IMR-90 (cell line): Measurements from ENCODE around the gene KLHL30. TPM values are rescaled to one million over a fixed set of nuclear protein-coding genes. Genes with fewer than 3 reads are reported as not detected.

ENCODE experiments used
- ATAC-seq: fragments of 200-7000 bp; cut with Tn5 transposase; 2 replicates; pipeline ENCODE4 v1.9.1; 2020; ENCODE audit warnings: low read depth, mild to moderate bottlenecking, moderate library complexity
- BruUV-seq: library from RNA; stranded (reverse); fragments of 400-500 nt; replicated peaks from 2 replicates; lab custom pipeline; 2021; lab: Mats Ljungman, UMichigan
- CTCF ChIA-PET: fragments of 300-600 bp; formaldehyde crosslinking; extraction: SDS; loops from one replicate; lab custom pipeline; 2021; ENCODE audit warnings: antibody characterized with exemption; lab: Yijun Ruan, JAX
- POLR2A ChIA-PET: fragments of 300-600 bp; sonication (Branson Sonifier 250); formaldehyde crosslinking; loops from one replicate; lab custom pipeline; 2022; ENCODE audit warnings: antibody characterized with exemption; ENCODE audit not compliant: unreplicated experiment; lab: Charles Lee
- DNase-seq: peaks from one replicate; pipeline ENCODE4 v3.0.0; 2013
- H2AFZ ChIP-seq: replicated peaks from 2 replicates; pipeline ENCODE3; 2013; ENCODE audit warnings: low read length, mild to moderate bottlenecking; ENCODE audit not compliant: poor library complexity
- H2AK5ac ChIP-seq: 2 replicates; pipeline ENCODE4 v1.6.1; 2013; ENCODE audit warnings: low read depth, low read length, inconsistent platforms
- H2AK9ac ChIP-seq: replicated peaks from 2 replicates; pipeline ENCODE3; 2013; ENCODE audit warnings: mild to moderate bottlenecking, low read depth, low read length, moderate library complexity; ENCODE audit not compliant: poor library complexity
- H2BK120ac ChIP-seq: 2 replicates; pipeline ENCODE4 v1.6.1; 2013; ENCODE audit warnings: low read depth, low read length, inconsistent platforms
- H2BK15ac ChIP-seq: 3 replicates; pipeline ENCODE4 v1.6.1; 2013; ENCODE audit warnings: low read depth, low read length, inconsistent platforms
- H2BK20ac ChIP-seq: 2 replicates; pipeline ENCODE4 v1.6.1; 2013; ENCODE audit warnings: low read depth, mild to moderate bottlenecking, inconsistent platforms, low read length, moderate library complexity
- H2BK5ac ChIP-seq: 2 replicates; pipeline ENCODE4 v1.6.1; 2013; ENCODE audit warnings: mild to moderate bottlenecking, low read depth, low read length, inconsistent platforms; ENCODE audit not compliant: poor library complexity, severe bottlenecking
- H3K14ac ChIP-seq: replicated peaks from 2 replicates; pipeline ENCODE4 v1.6.1; 2013; ENCODE audit warnings: low read depth, low read length, inconsistent platforms
- H3K18ac ChIP-seq: 2 replicates; pipeline ENCODE4 v1.6.1; 2013; ENCODE audit warnings: low read depth, low read length, control low read depth
- H3K23ac ChIP-seq: 2 replicates; pipeline ENCODE4 v1.6.1; 2013; ENCODE audit warnings: low read depth, low read length, inconsistent platforms
- H3K27ac ChIP-seq: 2 replicates; pipeline ENCODE4 v1.5.1; 2013; ENCODE audit warnings: mild to moderate bottlenecking, control low read depth, low read length; ENCODE audit not compliant: insufficient read depth
- H3K27me3 ChIP-seq: 2 replicates; pipeline ENCODE4 v1.6.1; 2013; ENCODE audit warnings: low read length; ENCODE audit not compliant: control insufficient read depth, insufficient read depth
- H3K36me3 ChIP-seq: 2 replicates; pipeline ENCODE4 v1.6.1; 2013; ENCODE audit warnings: low read length, mixed read lengths; ENCODE audit not compliant: control insufficient read depth, insufficient read depth
- H3K4ac ChIP-seq: 2 replicates; pipeline ENCODE4 v1.6.1; 2013; ENCODE audit warnings: low read depth, low read length, inconsistent platforms
- H3K4me1 ChIP-seq: 2 replicates; pipeline ENCODE4 v1.6.1; 2013; ENCODE audit warnings: low read length, mixed read lengths; ENCODE audit not compliant: control insufficient read depth, insufficient read depth
- H3K4me2 ChIP-seq: 2 replicates; pipeline ENCODE4 v1.6.1; 2013; ENCODE audit warnings: low read depth, mild to moderate bottlenecking, control low read depth, low read length, moderate library complexity
- H3K4me3 ChIP-seq: 2 replicates; pipeline ENCODE4 v1.5.1; 2013; ENCODE audit warnings: low read depth, mild to moderate bottlenecking, control low read depth, low read length, moderate library complexity; ENCODE audit not compliant: insufficient read depth
- H3K56ac ChIP-seq: 2 replicates; pipeline ENCODE4 v1.6.1; 2013; ENCODE audit warnings: low read length, inconsistent platforms; ENCODE audit not compliant: insufficient read depth; ENCODE audit errors: extremely low read depth
- H3K79me1 ChIP-seq, 2 experiments: 2 replicates each; pipeline ENCODE4 v1.6.1; 2013; ENCODE audit warnings: low read length in 2 of 2, inconsistent platforms in 1 of 2, low read depth in 1 of 2
- H3K9ac ChIP-seq: 2 replicates; pipeline ENCODE4 v1.6.1; 2013; ENCODE audit warnings: low read depth, low read length, control low read depth
- H3K9me1 ChIP-seq: 2 replicates; pipeline ENCODE4 v1.6.1; 2013; ENCODE audit warnings: low read length, inconsistent platforms; ENCODE audit not compliant: insufficient read depth
- H3K9me3 ChIP-seq: 2 replicates; pipeline ENCODE4 v1.6.1; 2013; ENCODE audit warnings: low read length; ENCODE audit not compliant: control insufficient read depth, insufficient read depth
- H4K20me1 ChIP-seq: 2 replicates; pipeline ENCODE4 v1.6.1; 2013; ENCODE audit warnings: low read length, inconsistent platforms; ENCODE audit not compliant: insufficient read depth
- H4K5ac ChIP-seq: 2 replicates; pipeline ENCODE4 v1.6.1; 2013; ENCODE audit warnings: mild to moderate bottlenecking, low read depth, low read length, control low read depth
- H4K8ac ChIP-seq, 2 experiments: 2 replicates each; pipeline ENCODE4 v1.6.1; 2013; ENCODE audit warnings: low read depth in 2 of 2, low read length in 2 of 2, control low read depth in 1 of 2, inconsistent platforms in 1 of 2
- H4K91ac ChIP-seq: 2 replicates; pipeline ENCODE4 v1.6.1; 2013; ENCODE audit warnings: low read depth, low read length, inconsistent platforms; ENCODE audit not compliant: insufficient read depth
- FOS ChIP-seq: fragments of 150-350 bp; IDR thresholded peaks from 2 replicates; pipeline ENCODE4 v1.6.1; 2016; ENCODE audit warnings: low read depth, low read length
- MXI1 ChIP-seq: IDR thresholded peaks from 2 replicates; pipeline ENCODE4 v1.6.1; 2012; ENCODE audit warnings: low read depth, mild to moderate bottlenecking, low read length, moderate library complexity, borderline replicate concordance
- RAD21 ChIP-seq: IDR thresholded peaks from 2 replicates; pipeline ENCODE4 v1.6.1; 2012; ENCODE audit warnings: low read length, improper control_type of control experiment
- SMC3 ChIP-seq: fragments of 150-350 bp; IDR thresholded peaks from 2 replicates; pipeline ENCODE4 v1.6.1; 2016; ENCODE audit warnings: low read depth, mild to moderate bottlenecking, antibody characterized with exemption, low read length, moderate library complexity
- WGBS, 2 experiments: methylation state at CpG; one replicate each; pipeline versions ENCODE4 v1.1.5 to v1.1.7; 2013; ENCODE audit warnings: missing lambda C conversion rate in 2 of 2; ENCODE audit not compliant: insufficient read length in 1 of 2; ENCODE audit errors: extremely low coverage in 2 of 2; 5-methylcytosine and 5-hydroxymethylcytosine counted together
- dilution Hi-C: fragments of 300-500 bp; cut with HindIII; formaldehyde crosslinking; loops from one replicate; pipeline ENCODE4 v1.14.3; 2018; ENCODE audit warnings: low sequenced_read_pairs; ENCODE audit not compliant: unreplicated experiment
- in situ Hi-C: fragments of 300-500 bp; cut with MboI; formaldehyde crosslinking; loops from 3 replicates; pipeline ENCODE4 v1.14.3; 2019; ENCODE audit warnings: low sequenced_read_pairs, inconsistent platforms, mixed read lengths
- intact Hi-C: fragments of 100-400 bp; cut with micrococcal nuclease; formaldehyde crosslinking; loops from 2 replicates; pipeline ENCODE4 v1.10.0; 2022
- polyA plus RNA-seq, 3 experiments: library from polyadenylated mRNA; depleted of rRNA; stranded (reverse); fragments of >200 nt; gene quantifications; 2 replicates each; pipeline ENCODE4 v1.2.3, GENCODE V29; 2012; ENCODE audit warnings: low replicate concordance in 1 of 3
- total RNA-seq: library from RNA; depleted of rRNA; stranded (reverse); fragments of >200 nt; gene quantifications from 2 replicates; pipeline ENCODE4 v1.2.3, GENCODE V29; 2012
- TF ChIP-seq, protein P1 (sequence below): conservative IDR thresholded peaks from 2 replicates; pipeline ENCODE4 v1.5.1; 2012; ENCODE audit warnings: mild to moderate bottlenecking, low read depth, low read length, improper control_type of control experiment

KLHL30 gene
- total and polyA plus RNA-seq, 2 of the 4 experiments (the other 2 are of a cell fraction) = under 0.01 to 0.03 TPM

GRCh38 chr2:238120463-238121298 lies 17.8 kb upstream of the KLHL30 start:
- no peaks in the 10 kb centered on the region for H3K79me1 ChIP-seq
- no peaks in the 10 kb centered on the region for H3K9me3 ChIP-seq
- no TSS peak for BruUV-seq
- no peak overlapping the region for H2BK120ac ChIP-seq
- H2AK9ac ChIP-seq = no peak overlapping the region
- no peak overlapping the region for H4K91ac ChIP-seq
- peaks cover 33% of the 10 kb centered on the region for H3K27me3 ChIP-seq
- DNase-seq = peak; percentile 19
- peaks cover 4% of the 10 kb centered on the region; the same call in 1 of the 2 replicates for H3K4me1 ChIP-seq
- H3K56ac ChIP-seq = no peak overlapping the region
- no peak overlapping the region for H2BK5ac ChIP-seq
- in situ Hi-C loops = no loop called here
- no peak overlapping the region for H2BK20ac ChIP-seq
- H3K9ac ChIP-seq = no peak overlapping the region
- H2AK5ac ChIP-seq = no peak overlapping the region
- no peaks in the 10 kb centered on the region for H3K36me3 ChIP-seq
- no peak overlapping the region for H3K23ac ChIP-seq
- POLR2A ChIA-PET = no interaction called here
- H3K18ac ChIP-seq = no peak overlapping the region
- no peak overlapping the region for H2BK15ac ChIP-seq
- H4K20me1 ChIP-seq = no peaks in the 10 kb centered on the region
- no peak overlapping the region for H4K8ac ChIP-seq
- H3K4me2 ChIP-seq = no peak overlapping the region
- no peak overlapping the region for H3K4ac ChIP-seq
- H3K4me3 ChIP-seq = no peak overlapping the region
- H3K14ac ChIP-seq = no peak overlapping the region
- peaks cover 5% of the 10 kb centered on the region; the same call in 1 of the 2 replicates for H3K9me1 ChIP-seq
- H2AFZ ChIP-seq = no peak overlapping the region
- no peak overlapping the region for H3K27ac ChIP-seq
- peak; percentile 83 for ATAC-seq
- dilution Hi-C loops = no loop called here
- TF ChIP-seq, protein P1, sequence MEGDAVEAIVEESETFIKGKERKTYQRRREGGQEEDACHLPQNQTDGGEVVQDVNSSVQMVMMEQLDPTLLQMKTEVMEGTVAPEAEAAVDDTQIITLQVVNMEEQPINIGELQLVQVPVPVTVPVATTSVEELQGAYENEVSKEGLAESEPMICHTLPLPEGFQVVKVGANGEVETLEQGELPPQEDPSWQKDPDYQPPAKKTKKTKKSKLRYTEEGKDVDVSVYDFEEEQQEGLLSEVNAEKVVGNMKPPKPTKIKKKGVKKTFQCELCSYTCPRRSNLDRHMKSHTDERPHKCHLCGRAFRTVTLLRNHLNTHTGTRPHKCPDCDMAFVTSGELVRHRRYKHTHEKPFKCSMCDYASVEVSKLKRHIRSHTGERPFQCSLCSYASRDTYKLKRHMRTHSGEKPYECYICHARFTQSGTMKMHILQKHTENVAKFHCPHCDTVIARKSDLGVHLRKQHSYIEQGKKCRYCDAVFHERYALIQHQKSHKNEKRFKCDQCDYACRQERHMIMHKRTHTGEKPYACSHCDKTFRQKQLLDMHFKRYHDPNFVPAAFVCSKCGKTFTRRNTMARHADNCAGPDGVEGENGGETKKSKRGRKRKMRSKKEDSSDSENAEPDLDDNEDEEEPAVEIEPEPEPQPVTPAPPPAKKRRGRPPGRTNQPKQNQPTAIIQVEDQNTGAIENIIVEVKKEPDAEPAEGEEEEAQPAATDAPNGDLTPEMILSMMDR = peak; percentile 45
- peak; percentile 54 for TF ChIP-seq RAD21
- TF ChIP-seq SMC3 = peak; percentile 12; the same call in 1 of the 2 replicates
- TF ChIP-seq FOS = no peak
- TF ChIP-seq MXI1 = no peak
- CTCF ChIA-PET = interaction anchor here (1.2 kb wide), 1 partner anchor 144 kb away, joined by 3 read pairs; no protein-coding TSS in a partner anchor
- 26% methylated on average over 6 of the region's 30 CpGs; no CpG with 5 or more reads in 1 of the 2 experiments for WGBS, 2 experiments
- no peak overlapping the region for H4K5ac ChIP-seq
- intact Hi-C loops = loop anchor here (1.0 to 5.0 kb wide), 2 partner anchors 143 to 263 kb away; partner anchors contain the start of gene RAMP1
